Prostate gland (tissue), 2 donors: ENCODE measurements around the gene CST9L.

Source experiments
- POLR2A ChIP-seq: fragments of 450-650 bp; IDR thresholded peaks from one replicate; pipeline ENCODE4 v1.6.1; 2016; ENCODE audit warnings: antibody characterized with exemption, mild to moderate bottlenecking
- POLR2AphosphoS5 ChIP-seq: sonication (generic); formaldehyde crosslinking; IDR thresholded peaks from one replicate; pipeline ENCODE4 v1.6.1; 2017; ENCODE audit warnings: antibody characterized with exemption
- TF ChIP-seq, protein P1 (sequence below), 4 experiments: fragments of 200-600 bp in 2 of 4; fragments of 450-650 bp in 2 of 4; sonication (generic) in 2 of 4; IDR thresholded peaks; 1 replicate in 3 of 4; 2 replicates in 1 of 4; pipeline ENCODE4 v1.5.1; 2016 to 2019; ENCODE audit warnings: antibody characterized with exemption in 4 of 4, mild to moderate bottlenecking in 2 of 4, moderate library complexity in 2 of 4

DNA sequence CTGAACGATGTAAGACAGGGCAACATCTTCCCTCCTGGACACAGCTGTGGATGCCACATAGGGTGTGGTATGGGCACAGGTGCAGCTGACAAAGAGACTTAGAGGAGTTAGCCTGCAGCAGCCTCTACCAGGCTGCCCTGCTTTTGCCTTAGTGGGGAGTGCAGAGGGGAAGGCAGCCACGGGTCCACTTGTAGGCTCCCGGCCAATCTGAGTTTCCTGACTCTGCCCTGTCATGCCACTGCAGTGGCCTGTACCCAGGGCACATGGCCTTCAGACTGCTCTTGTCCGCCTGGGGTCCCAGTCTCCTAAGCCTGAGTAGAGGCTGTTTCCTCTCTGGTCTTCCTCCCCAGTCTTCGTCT lies 17.1 kb upstream of the CST9L start:
- TF ChIP-seq, protein P1, sequence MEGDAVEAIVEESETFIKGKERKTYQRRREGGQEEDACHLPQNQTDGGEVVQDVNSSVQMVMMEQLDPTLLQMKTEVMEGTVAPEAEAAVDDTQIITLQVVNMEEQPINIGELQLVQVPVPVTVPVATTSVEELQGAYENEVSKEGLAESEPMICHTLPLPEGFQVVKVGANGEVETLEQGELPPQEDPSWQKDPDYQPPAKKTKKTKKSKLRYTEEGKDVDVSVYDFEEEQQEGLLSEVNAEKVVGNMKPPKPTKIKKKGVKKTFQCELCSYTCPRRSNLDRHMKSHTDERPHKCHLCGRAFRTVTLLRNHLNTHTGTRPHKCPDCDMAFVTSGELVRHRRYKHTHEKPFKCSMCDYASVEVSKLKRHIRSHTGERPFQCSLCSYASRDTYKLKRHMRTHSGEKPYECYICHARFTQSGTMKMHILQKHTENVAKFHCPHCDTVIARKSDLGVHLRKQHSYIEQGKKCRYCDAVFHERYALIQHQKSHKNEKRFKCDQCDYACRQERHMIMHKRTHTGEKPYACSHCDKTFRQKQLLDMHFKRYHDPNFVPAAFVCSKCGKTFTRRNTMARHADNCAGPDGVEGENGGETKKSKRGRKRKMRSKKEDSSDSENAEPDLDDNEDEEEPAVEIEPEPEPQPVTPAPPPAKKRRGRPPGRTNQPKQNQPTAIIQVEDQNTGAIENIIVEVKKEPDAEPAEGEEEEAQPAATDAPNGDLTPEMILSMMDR (IDR thresholded peaks at IDR 0.05) = no peak
- TF ChIP-seq POLR2AphosphoS5 (no peak), POLR2A (no peak)
